ENCODE measurements around the gene HLA-DPB1.
A peak's percentile ranks its signal among the peaks of the same experiment; 100 is the strongest.

HLA-DPB1 gene

DNA sequence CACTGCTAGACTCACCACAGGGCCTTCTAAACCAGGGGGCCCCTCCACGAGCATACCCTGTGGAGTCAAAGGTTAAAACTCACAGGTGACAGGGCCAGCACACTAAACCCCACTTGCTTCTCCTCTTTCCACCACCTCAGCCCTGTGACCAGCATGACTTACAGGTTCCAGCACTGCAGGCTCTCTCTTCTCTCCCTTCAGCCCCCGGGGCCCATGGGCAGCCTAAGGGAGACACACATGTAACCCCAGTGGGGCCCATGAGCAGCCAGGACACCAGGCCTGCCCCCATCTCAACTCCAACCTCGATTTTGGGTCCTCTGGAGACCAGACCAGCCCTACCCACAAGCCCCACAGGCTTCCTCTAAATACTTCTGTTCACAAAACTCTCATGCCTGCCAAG, 28.0 kb downstream of the HLA-DPB1 start:
- Histone ChIP-seq H3K4ac (ENCODE audit: low read depth in 1 of 2, low read length in 2 of 2) (no peak overlapping the region), H3K14ac (ENCODE audit: low read length in 2 of 2) (no peak overlapping the region), H3K27me3 (ENCODE audit: control insufficient read depth in 1 of 2, insufficient read depth in 1 of 2, low read length in 2 of 2) (peaks cover 37 to 50% of the 10 kb centered on the region in 2 experiments), H3K23ac (ENCODE audit: low read length in 2 of 2) (no peak overlapping the region), H2BK120ac (ENCODE audit: low read depth, low read length) (no peak overlapping the region), H3K4me2 (ENCODE audit: low read length, poor library complexity, severe bottlenecking) (no peak overlapping the region), H3K4me1 (ENCODE audit: control insufficient read depth, insufficient read depth, low read depth, low read length) (no peaks in the 10 kb centered on the region), H3K36me3 (ENCODE audit: control insufficient read depth in 1 of 2, insufficient read depth in 2 of 2, low read depth in 1 of 2, low read length in 2 of 2) (no peaks in the 10 kb centered on the region), H2BK5ac (ENCODE audit: low read depth, low read length, poor library complexity, severe bottlenecking) (no peak overlapping the region), H4K8ac (ENCODE audit: low read length) (no peak overlapping the region), H4K91ac (ENCODE audit: low read length) (no peak overlapping the region), H3K18ac (ENCODE audit: low read depth in 1 of 2, low read length in 2 of 2) (no peak overlapping the region), H3K4me3 (ENCODE audit: insufficient read depth in 1 of 2, low read depth in 1 of 2, low read length in 2 of 2) (no peak overlapping the region), H3K9ac (ENCODE audit: low read length) (no peak overlapping the region), H2AFZ (ENCODE audit: low read depth, low read length) (no peak overlapping the region), H2AK5ac (ENCODE audit: low read length, severe bottlenecking) (no peak overlapping the region), H2BK15ac (ENCODE audit: low read depth, poor library complexity, severe bottlenecking) (no peak overlapping the region), H2BK12ac (ENCODE audit: low read length in 2 of 2) (no peak overlapping the region), H3K79me1 (replicated peaks; ENCODE audit: low read length, poor library complexity, severe bottlenecking) (no peaks in the 10 kb centered on the region), H3K27ac (ENCODE audit: low read length, poor library complexity, severe bottlenecking) (no peak overlapping the region), H3K9me3 (ENCODE audit: control insufficient read depth, low read length) (peaks cover 33% of the 10 kb centered on the region)
- WGBS = 18% methylated on average over 3 of the region's 3 CpGs
- no peak for DNase-seq

DNA sequence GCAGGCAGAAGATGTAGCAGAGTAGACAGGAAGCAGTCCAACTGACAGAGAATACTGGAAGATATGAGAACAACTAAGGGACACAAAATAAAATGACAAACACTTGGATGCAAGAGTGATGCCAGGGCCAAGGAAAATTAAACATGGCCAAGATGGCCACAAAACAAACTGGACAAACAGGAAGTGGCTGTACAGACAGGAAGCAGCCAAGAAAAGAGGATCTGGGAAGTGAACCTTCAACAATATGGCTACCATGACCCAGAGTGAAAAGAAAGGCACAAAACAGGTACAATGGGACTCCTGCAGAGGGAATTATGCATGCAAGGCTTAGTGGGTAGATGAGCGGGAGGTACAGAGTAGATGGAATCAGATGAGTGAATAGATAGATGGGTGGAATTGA, 29.1 kb downstream of the HLA-DPB1 start:
- H3K4ac ChIP-seq (ENCODE audit: low read depth in 1 of 2, low read length in 2 of 2) = no peak overlapping the region
- no peaks in the 10 kb centered on the region for H3K79me1 ChIP-seq (replicated peaks; ENCODE audit: low read length, poor library complexity, severe bottlenecking)
- no peak overlapping the region for H3K27ac ChIP-seq (ENCODE audit: low read length, poor library complexity, severe bottlenecking)
- no peak overlapping the region for H2AFZ ChIP-seq (ENCODE audit: low read depth, low read length)
- H3K9me3 ChIP-seq (ENCODE audit: control insufficient read depth, low read length) = peaks cover 32% of the 10 kb centered on the region
- no peaks in the 10 kb centered on the region for H3K4me1 ChIP-seq (ENCODE audit: control insufficient read depth, insufficient read depth, low read depth, low read length)
- H2BK120ac ChIP-seq (ENCODE audit: low read depth, low read length) = no peak overlapping the region
- no peak for DNase-seq
- H3K4me2 ChIP-seq (ENCODE audit: low read length, poor library complexity, severe bottlenecking) = no peak overlapping the region
- H4K91ac ChIP-seq (ENCODE audit: low read length) = no peak overlapping the region
- H3K23ac ChIP-seq (ENCODE audit: low read length in 2 of 2) = no peak overlapping the region
- H2BK5ac ChIP-seq (ENCODE audit: low read depth, low read length, poor library complexity, severe bottlenecking) = no peak overlapping the region
- peaks cover 44 to 61% of the 10 kb centered on the region in 2 experiments for H3K27me3 ChIP-seq (ENCODE audit: control insufficient read depth in 1 of 2, insufficient read depth in 1 of 2, low read length in 2 of 2)
- H3K14ac ChIP-seq (ENCODE audit: low read length in 2 of 2) = no peak overlapping the region
- no peak overlapping the region for H4K8ac ChIP-seq (ENCODE audit: low read length)
- no peak overlapping the region for H3K18ac ChIP-seq (ENCODE audit: low read depth in 1 of 2, low read length in 2 of 2)
- no peak overlapping the region for H3K4me3 ChIP-seq (ENCODE audit: insufficient read depth in 1 of 2, low read depth in 1 of 2, low read length in 2 of 2)
- H2BK15ac ChIP-seq (ENCODE audit: low read depth, poor library complexity, severe bottlenecking) = no peak overlapping the region
- 95% methylated on average over 1 of the region's 1 CpG for WGBS
- no peak overlapping the region for H2BK12ac ChIP-seq (ENCODE audit: low read length in 2 of 2)
- H2AK5ac ChIP-seq (ENCODE audit: low read length, severe bottlenecking) = no peak overlapping the region
- H3K36me3 ChIP-seq (ENCODE audit: control insufficient read depth in 1 of 2, insufficient read depth in 2 of 2, low read depth in 1 of 2, low read length in 2 of 2) = no peaks in the 10 kb centered on the region
- H3K9ac ChIP-seq (ENCODE audit: low read length) = no peak overlapping the region

DNA sequence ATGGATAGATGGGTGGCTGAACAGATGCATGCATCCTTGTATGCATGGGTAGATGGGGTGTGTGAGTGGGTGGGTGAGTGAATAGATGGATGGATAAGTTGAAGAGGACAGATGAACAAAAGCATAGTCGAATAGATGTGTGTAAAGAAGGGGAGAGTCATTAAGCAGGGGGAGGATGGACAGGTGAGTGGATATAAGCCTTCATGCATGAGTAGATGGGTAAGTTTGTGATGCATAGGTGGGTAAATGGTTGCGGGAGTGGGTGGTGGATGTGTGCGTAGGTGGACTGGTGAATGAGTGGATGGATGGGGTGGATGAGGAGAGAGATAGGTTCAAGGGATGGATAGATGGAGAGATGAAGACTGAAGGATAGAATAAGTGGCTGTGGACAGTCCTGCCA, 29.6 kb downstream of the HLA-DPB1 start:
- Histone ChIP-seq H4K8ac (ENCODE audit: low read length) (no peak overlapping the region), H3K79me1 (replicated peaks; ENCODE audit: low read length, poor library complexity, severe bottlenecking) (no peaks in the 10 kb centered on the region), H3K23ac (ENCODE audit: low read length in 2 of 2) (no peak overlapping the region), H2BK12ac (ENCODE audit: low read length in 2 of 2) (no peak overlapping the region), H2AFZ (ENCODE audit: low read depth, low read length) (no peak overlapping the region), H3K9ac (ENCODE audit: low read length) (no peak overlapping the region), H3K18ac (ENCODE audit: low read depth in 1 of 2, low read length in 2 of 2) (no peak overlapping the region), H3K36me3 (ENCODE audit: control insufficient read depth in 1 of 2, insufficient read depth in 2 of 2, low read depth in 1 of 2, low read length in 2 of 2) (no peaks in the 10 kb centered on the region), H2BK120ac (ENCODE audit: low read depth, low read length) (no peak overlapping the region), H3K4me3 (ENCODE audit: insufficient read depth in 1 of 2, low read depth in 1 of 2, low read length in 2 of 2) (no peak overlapping the region), H2BK15ac (ENCODE audit: low read depth, poor library complexity, severe bottlenecking) (no peak overlapping the region), H3K27ac (ENCODE audit: low read length, poor library complexity, severe bottlenecking) (no peak overlapping the region), H3K14ac (ENCODE audit: low read length in 2 of 2) (no peak overlapping the region), H3K4me1 (ENCODE audit: control insufficient read depth, insufficient read depth, low read depth, low read length) (no peaks in the 10 kb centered on the region), H2AK5ac (ENCODE audit: low read length, severe bottlenecking) (no peak overlapping the region), H3K27me3 (ENCODE audit: control insufficient read depth in 1 of 2, insufficient read depth in 1 of 2, low read length in 2 of 2) (peaks cover 46 to 65% of the 10 kb centered on the region in 2 experiments), H4K91ac (ENCODE audit: low read length) (peak overlapping the region; percentile 27), H2BK5ac (ENCODE audit: low read depth, low read length, poor library complexity, severe bottlenecking) (no peak overlapping the region), H3K9me3 (ENCODE audit: control insufficient read depth, low read length) (peaks cover 27% of the 10 kb centered on the region), H3K4me2 (ENCODE audit: low read length, poor library complexity, severe bottlenecking) (no peak overlapping the region), H3K4ac (ENCODE audit: low read depth in 1 of 2, low read length in 2 of 2) (no peak overlapping the region)
- DNase-seq = no peak
- WGBS = 85% methylated on average over 3 of the region's 3 CpGs

DNA sequence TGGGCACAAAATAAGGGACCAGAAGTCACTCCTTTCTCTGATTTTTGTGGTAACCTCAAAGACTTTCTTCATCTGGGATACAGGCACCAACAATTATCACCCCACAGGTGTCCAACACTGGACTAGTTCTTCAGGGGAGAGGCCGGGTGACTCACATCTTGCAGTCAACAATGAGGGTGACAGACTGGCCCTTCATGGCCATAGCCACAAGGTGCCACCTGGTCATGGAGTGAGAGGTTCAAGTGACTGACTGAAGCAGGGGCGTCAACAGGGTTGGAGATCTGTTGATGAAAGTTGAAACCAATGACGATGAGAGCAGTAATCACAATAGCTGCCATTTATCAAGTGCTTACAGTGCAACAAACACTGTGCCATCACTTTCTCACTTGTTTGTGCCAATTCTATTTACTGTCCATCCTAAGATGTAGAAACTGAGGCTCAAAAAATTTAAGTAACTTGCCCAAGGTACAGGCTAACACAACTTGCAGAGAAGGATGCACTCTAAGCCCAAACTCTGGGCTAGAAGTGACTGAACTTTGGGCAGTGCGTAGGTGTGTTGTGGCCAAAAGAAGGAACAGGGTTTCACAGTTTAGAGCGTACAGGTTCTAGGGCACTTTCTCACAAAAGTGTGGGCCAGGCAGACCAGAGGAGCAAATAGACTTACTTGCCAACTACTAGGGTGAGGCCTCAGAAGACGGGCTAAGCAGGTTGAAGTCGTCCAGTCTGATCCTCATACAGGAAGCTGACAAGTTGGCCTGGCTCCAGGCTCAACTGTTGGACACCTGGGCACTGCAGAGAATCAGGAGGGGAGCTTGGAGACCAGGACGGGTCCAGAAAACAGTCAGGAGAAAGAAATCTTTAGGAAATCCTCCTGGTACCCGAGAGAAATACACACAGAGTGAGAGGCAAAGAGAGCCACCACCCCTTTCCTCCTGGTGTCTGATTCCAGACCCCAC, 30.4 kb downstream of the HLA-DPB1 start:
- 82% methylated on average over 7 of the region's 9 CpGs for WGBS
- no peak overlapping the region for H4K91ac ChIP-seq (ENCODE audit: low read length)
- H3K23ac ChIP-seq (ENCODE audit: low read length in 2 of 2) = no peak overlapping the region
- H3K9me3 ChIP-seq (ENCODE audit: control insufficient read depth, low read length) = peaks cover 20% of the 10 kb centered on the region
- no peak overlapping the region for H3K27ac ChIP-seq (ENCODE audit: low read length, poor library complexity, severe bottlenecking)
- H2BK5ac ChIP-seq (ENCODE audit: low read depth, low read length, poor library complexity, severe bottlenecking) = no peak overlapping the region
- H3K9ac ChIP-seq (ENCODE audit: low read length) = no peak overlapping the region
- no peaks in the 10 kb centered on the region for H3K36me3 ChIP-seq (ENCODE audit: control insufficient read depth in 1 of 2, insufficient read depth in 2 of 2, low read depth in 1 of 2, low read length in 2 of 2)
- H2AK5ac ChIP-seq (ENCODE audit: low read length, severe bottlenecking) = no peak overlapping the region
- no peak overlapping the region for H3K14ac ChIP-seq (ENCODE audit: low read length in 2 of 2)
- no peak overlapping the region for H3K4me3 ChIP-seq (ENCODE audit: insufficient read depth in 1 of 2, low read depth in 1 of 2, low read length in 2 of 2)
- no peaks in the 10 kb centered on the region for H3K79me1 ChIP-seq (replicated peaks; ENCODE audit: low read length, poor library complexity, severe bottlenecking)
- no peaks in the 10 kb centered on the region for H3K4me1 ChIP-seq (ENCODE audit: control insufficient read depth, insufficient read depth, low read depth, low read length)
- no peak for DNase-seq
- H2BK12ac ChIP-seq (ENCODE audit: low read length in 2 of 2) = no peak overlapping the region
- no peak overlapping the region for H2BK15ac ChIP-seq (ENCODE audit: low read depth, poor library complexity, severe bottlenecking)
- no peak overlapping the region for H2AFZ ChIP-seq (ENCODE audit: low read depth, low read length)
- no peak overlapping the region for H3K4me2 ChIP-seq (ENCODE audit: low read length, poor library complexity, severe bottlenecking)
- no peak overlapping the region for H3K18ac ChIP-seq (ENCODE audit: low read depth in 1 of 2, low read length in 2 of 2)
- H2BK120ac ChIP-seq (ENCODE audit: low read depth, low read length) = no peak overlapping the region
- H3K27me3 ChIP-seq (ENCODE audit: control insufficient read depth in 1 of 2, insufficient read depth in 1 of 2, low read length in 2 of 2) = peaks cover 46 to 73% of the 10 kb centered on the region in 2 experiments
- no peak overlapping the region for H4K8ac ChIP-seq (ENCODE audit: low read length)
- H3K4ac ChIP-seq (ENCODE audit: low read depth in 1 of 2, low read length in 2 of 2) = no peak overlapping the region

Data from mesenchymal stem cell (in vitro differentiated cells and primary cell).